ENCODE data around the gene MAGEC3.
"Not testable (repeated sequence)": the region's sequence is repeated elsewhere in the genome, so short reads cannot be mapped to it uniquely, and the experiment has no call there.

MAGEC3 gene, protein sequence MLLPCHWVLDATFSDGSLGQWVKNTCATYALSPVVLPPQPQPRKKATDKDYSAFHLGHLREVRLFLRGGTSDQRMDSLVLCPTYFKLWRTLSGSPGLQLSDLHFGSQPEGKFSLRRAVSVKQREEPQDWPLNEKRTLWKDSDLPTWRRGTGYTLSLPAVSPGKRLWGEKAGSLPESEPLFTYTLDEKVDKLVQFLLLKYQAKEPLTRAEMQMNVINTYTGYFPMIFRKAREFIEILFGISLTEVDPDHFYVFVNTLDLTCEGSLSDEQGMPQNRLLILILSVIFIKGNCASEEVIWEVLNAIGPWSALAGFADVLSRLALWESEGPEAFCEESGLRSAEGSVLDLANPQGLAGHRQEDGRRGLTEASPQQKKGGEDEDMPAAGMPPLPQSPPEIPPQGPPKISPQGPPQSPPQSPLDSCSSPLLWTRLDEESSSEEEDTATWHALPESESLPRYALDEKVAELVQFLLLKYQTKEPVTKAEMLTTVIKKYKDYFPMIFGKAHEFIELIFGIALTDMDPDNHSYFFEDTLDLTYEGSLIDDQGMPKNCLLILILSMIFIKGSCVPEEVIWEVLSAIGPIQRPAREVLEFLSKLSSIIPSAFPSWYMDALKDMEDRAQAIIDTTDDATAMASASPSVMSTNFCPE

DNA sequence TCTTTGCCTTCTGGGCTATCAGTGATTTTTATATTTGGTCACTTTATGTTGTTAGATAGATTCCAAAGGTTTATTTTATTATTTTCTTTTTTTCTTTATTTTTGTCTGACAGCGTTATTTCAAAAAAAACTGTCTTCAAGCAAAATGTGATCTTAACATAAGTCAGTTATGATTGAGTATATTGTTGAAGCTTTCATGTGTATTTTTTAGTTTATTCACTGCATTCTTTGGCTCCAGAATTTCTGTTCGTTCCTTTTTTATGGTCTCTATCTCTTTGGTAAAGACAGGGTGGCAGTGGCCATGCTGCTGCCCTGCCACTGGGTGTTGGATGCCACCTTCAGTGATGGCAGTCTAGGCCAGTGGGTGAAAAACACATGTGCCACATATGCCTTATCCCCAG is at the start of gene MAGEC3:
Gene MAGEC3 (plus strand): TSS at position 301 of the 400 bp plus-strand sequence. CDS start 0 bp downstream, at position 301.
- DNase-seq = no peak

DNA sequence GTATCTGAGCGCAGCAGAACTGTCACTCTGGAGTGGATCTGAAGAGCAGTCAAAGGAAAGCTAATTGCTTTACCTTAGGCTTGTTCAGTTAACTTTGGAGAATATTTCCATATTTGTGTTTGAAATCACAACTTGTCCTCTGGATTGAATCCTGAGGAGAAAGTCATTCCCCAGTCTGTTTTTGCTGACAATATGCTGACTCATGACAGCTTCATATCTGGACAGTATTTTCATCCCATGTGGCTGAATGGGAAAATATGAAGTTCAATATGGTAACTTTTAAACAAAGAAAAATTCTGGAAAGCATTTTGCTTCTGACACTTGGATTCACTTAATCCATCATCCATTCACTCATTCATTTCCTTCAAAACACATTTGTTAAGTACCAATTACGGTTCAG is 46.3 kb upstream of the MAGEC3 start:
- no peak for DNase-seq

GRCh38 chrX:141811438-141811837 is 26.7 kb upstream of the MAGEC3 start:
- no peak for DNase-seq

GRCh38 chrX:141814213-141814857 is 23.8 kb upstream of the MAGEC3 start:
- DNase-seq = no peak

GRCh38 chrX:141815904-141816303 is 22.2 kb upstream of the MAGEC3 start:
- no peak for DNase-seq

- no peak for DNase-seq
Measured at GRCh38 chrX:141832247-141832646, 5.9 kb upstream of the MAGEC3 start.

DNA sequence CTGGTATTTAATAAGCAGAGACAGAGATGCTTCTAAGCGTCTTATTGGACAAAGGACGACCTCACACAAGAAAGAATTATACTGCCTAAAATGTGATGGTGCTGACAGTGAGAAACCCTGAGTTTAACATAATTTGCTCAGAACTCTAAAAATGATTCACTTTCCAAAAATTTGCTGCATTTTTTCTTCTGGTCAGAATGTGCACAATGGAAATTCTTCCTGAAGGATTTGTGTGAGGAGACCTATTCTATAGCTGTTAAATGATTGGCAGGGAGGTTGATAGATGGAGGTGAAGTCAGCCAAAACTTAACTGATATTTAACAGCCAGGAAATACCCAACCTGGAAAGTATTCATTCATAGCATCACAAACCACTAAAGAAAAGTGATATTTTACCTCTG is 1.7 kb downstream of the MAGEC3 start:
- DNase-seq = no peak

- DNase-seq = no peak
Measured at GRCh38 chrX:141857479-141857878, 19.4 kb downstream of the MAGEC3 start.

GRCh38 chrX:141879616-141880015 is 41.5 kb downstream of the MAGEC3 start:
- DNase-seq = no peak

DNA sequence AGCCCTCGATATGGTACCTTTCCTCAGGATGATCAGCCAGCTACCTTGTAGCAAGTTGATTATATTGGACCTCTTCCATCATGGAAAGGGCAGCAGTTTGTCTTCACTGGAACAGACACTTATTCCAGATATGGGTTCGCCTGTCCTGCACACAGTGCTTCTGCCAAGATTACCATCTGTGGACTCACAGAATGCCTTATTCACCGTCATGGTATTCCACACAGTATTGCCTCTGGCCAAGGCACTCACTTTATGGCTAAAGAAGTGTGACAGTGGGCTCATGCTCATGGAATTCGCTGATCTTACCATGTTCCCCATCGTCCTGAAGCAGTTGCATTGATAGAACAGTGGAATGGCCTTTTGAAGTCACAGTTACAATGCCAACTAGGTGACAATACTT is 50.7 kb downstream of the MAGEC3 start:
- DNase-seq = not testable (repeated sequence)

DNA sequence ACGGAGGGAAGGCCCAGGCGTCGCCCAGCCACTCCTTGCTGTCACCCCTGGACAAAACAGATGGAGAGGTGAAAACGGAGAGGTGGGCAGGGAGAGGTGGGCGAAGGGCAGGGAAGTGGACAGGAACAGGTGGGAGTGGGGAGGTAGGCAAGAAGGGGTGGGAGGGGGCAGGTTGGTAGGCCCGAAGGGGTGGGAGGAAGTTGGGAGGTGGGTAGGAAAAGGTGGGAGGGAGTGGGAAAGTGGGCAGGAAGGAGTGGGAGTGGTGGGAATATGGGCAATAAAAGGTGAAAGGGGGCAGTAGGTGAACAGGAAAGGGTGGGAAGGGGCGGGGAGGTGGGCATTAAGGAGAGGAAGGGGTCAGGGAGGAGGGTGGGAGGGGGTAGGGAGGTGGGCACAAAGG is 56.6 kb downstream of the MAGEC3 start:
- no peak for DNase-seq

GRCh38 chrX:141897690-141898089 is 59.6 kb downstream of the MAGEC3 start:
- DNase-seq = no peak

- DNase-seq = no peak
Measured at GRCh38 chrX:141902366-141902765, 64.2 kb downstream of the MAGEC3 start.

- DNase-seq = no peak
Measured at GRCh38 chrX:141903400-141904155, 65.5 kb downstream of the MAGEC3 start, which contains the start of gene MAGEC1. Gene MAGEC1 (plus strand): TSS chrX:141903894. CDS start chrX:141905073, 1,179 bp downstream.

- no peak for DNase-seq
Measured at GRCh38 chrX:141904262-141904661, 66.1 kb downstream of the MAGEC3 start.

- no peak for DNase-seq
Measured at GRCh38 chrX:141917801-141918200, 79.7 kb downstream of the MAGEC3 start.

- no peak for DNase-seq
Measured at GRCh38 chrX:141924293-141924692, 86.2 kb downstream of the MAGEC3 start.

- DNase-seq = no peak
Measured at GRCh38 chrX:141928432-141928831, 90.3 kb downstream of the MAGEC3 start.

DNA sequence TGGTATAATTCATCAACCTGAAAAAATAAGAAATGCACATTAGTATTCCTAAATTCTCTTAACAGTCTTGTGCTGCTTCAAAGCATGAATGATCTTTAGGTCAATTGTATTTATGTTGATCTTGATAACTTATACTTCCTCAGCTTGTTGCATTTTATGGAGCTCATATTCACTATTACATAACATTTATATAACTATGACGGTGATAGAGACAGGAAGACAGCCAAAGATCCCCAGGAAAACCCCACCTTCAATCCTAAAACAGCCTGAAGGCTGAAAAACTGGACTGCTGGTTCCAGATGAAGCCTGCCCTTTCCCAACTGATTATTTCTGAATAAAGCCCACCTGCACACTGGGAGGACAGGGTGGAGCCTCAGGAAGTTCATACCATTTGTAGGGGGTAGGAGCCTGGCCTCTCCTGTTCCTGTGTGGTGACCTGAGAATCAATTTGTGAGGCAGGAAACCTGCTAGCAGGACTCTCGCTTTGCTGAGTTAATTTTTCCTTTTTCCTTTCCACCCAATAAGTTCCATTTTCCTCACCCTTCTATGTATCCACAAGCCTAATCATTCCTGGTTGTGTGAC is 96.0 kb downstream of the MAGEC3 start:
- DNase-seq = no peak

- no peak for DNase-seq
Measured at GRCh38 chrX:141935645-141936044, 97.5 kb downstream of the MAGEC3 start.

- DNase-seq = no peak
Measured at GRCh38 chrX:141936080-141936479, 98.0 kb downstream of the MAGEC3 start.

DNA sequence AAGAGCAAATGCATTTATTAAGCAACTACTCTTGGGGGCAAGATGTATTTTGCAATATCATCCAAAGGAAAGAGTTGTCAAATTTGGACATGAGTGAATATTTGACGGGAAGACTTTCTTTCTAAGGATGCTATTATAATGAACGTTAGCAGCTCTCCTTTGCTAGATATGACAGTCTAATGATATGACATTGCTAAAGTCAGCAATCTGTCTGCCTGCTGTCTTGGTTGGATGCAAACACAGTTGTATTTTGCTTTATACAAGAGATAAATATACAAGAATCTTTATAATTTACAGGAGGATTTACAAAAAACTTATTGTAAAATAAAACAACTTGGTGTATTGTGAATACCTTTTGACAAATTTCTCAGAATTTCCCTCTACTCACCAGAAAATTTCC is 103.1 kb downstream of the MAGEC3 start:
- DNase-seq = no peak

DNA sequence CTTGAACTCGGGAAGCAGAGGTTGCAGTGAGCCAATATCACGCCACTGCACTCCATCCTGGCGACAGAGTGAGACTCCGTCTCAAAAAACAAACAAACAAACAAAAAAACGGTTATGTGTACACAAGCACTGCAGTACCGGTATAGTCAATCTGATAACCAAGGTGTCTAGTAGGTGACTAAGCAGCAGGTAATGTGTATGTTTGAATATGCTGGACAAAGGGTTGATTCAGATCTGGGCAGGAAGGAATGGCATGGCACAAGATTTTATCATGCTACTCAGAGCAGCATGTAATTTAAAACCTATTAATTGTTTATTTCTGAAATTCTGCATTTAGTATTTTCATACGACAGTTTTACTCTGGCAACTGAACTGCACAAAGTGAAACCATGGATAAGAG is 107.3 kb downstream of the MAGEC3 start:
- no peak for DNase-seq
